OCI-LY1 (cell line): Measurements from ENCODE around the gene IMMP2L.
"Not testable (repeated sequence)": the region's sequence is repeated elsewhere in the genome, so short reads cannot be mapped to it uniquely, and the experiment has no call there.

Experiments used
- H2AFZ ChIP-seq: fragments of 200-600 bp; sonication (generic), shearing (Covaris generic); 2 replicates; pipeline ENCODE4 v1.6.0; 2014; ENCODE audit warnings: antibody characterized with exemption, mild to moderate bottlenecking, low read length
- H3F3A ChIP-seq: fragments of 200-600 bp; sonication (generic), shearing (Covaris generic); 2 replicates; pipeline ENCODE4 v1.6.0; 2014; ENCODE audit warnings: mild to moderate bottlenecking, antibody characterized with exemption, low read length, moderate library complexity; ENCODE audit not compliant: insufficient read depth
- H3K27ac ChIP-seq: fragments of 200-600 bp; sonication (generic); 2 replicates; pipeline ENCODE4 v1.5.1; 2014; ENCODE audit warnings: low read length, mixed run types, mild to moderate bottlenecking, low read depth; ENCODE audit not compliant: poor library complexity, severe bottlenecking
- H3K27me3 ChIP-seq: fragments of 200-600 bp; sonication (generic); 2 replicates; pipeline ENCODE4 v1.6.0; 2014; ENCODE audit warnings: antibody characterized with exemption, mild to moderate bottlenecking, low read length, moderate library complexity; ENCODE audit not compliant: insufficient read depth
- H3K36me3 ChIP-seq: fragments of 200-600 bp; sonication (generic); 2 replicates; pipeline ENCODE4 v1.6.1; 2014; ENCODE audit warnings: mild to moderate bottlenecking, antibody characterized with exemption, low read length, moderate library complexity, mixed read lengths; ENCODE audit not compliant: insufficient read depth
- H3K4me1 ChIP-seq: fragments of 200-600 bp; sonication (generic); 2 replicates; pipeline ENCODE4 v1.5.1; 2014; ENCODE audit warnings: mild to moderate bottlenecking, low read length, moderate library complexity; ENCODE audit not compliant: insufficient read depth, severe bottlenecking
- H3K4me2 ChIP-seq: fragments of 200-600 bp; sonication (generic), shearing (Covaris generic); 2 replicates; pipeline ENCODE4 v1.6.1; 2014; ENCODE audit warnings: low read length
- H3K4me3 ChIP-seq: fragments of 200-600 bp; sonication (generic); 2 replicates; pipeline ENCODE4 v1.5.1; 2014; ENCODE audit warnings: low read length, low read depth, mild to moderate bottlenecking, mixed read lengths; ENCODE audit not compliant: poor library complexity, severe bottlenecking
- H3K79me2 ChIP-seq: fragments of 200-600 bp; shearing (Covaris generic); 2 replicates; pipeline ENCODE4 v1.6.1; 2016; ENCODE audit warnings: mixed run types, low read length, mixed read lengths; ENCODE audit not compliant: insufficient read depth
- H3K9ac ChIP-seq: fragments of 200-600 bp; sonication (generic), shearing (Covaris generic); 2 replicates; pipeline ENCODE4 v1.6.1; 2014; ENCODE audit warnings: mild to moderate bottlenecking, low read length, mixed read lengths
- H3K9me2 ChIP-seq: fragments of 200-600 bp; sonication (generic), shearing (Covaris generic); 2 replicates; pipeline ENCODE4 v1.6.1; 2014; ENCODE audit warnings: low read depth, mild to moderate bottlenecking, low read length, mixed read lengths
- H3K9me3 ChIP-seq: fragments of 200-600 bp; shearing (Covaris generic); 2 replicates; pipeline ENCODE4 v1.6.1; 2014; ENCODE audit warnings: low read length, mixed read lengths
- H4K20me1 ChIP-seq: fragments of 200-600 bp; sonication (generic), shearing (Covaris generic); 2 replicates; pipeline ENCODE4 v1.6.0; 2016; ENCODE audit warnings: mild to moderate bottlenecking, low read length; ENCODE audit not compliant: insufficient read depth
- EZH2 ChIP-seq: fragments of 200-600 bp; sonication (generic), shearing (Covaris generic); IDR thresholded peaks from 2 replicates; pipeline ENCODE4 v1.8.0; 2017; ENCODE audit warnings: borderline replicate concordance, mixed run types, mild to moderate bottlenecking, antibody characterized with exemption, low read length, moderate library complexity, mixed read lengths
- TF ChIP-seq, protein P1 (sequence below): fragments of 200-600 bp; sonication (generic), shearing (Covaris generic); IDR thresholded peaks from 2 replicates; pipeline ENCODE4 v1.5.1; 2017; ENCODE audit warnings: mild to moderate bottlenecking, antibody characterized with exemption, low read length, moderate library complexity, mixed read lengths

The IMMP2L gene

DNA sequence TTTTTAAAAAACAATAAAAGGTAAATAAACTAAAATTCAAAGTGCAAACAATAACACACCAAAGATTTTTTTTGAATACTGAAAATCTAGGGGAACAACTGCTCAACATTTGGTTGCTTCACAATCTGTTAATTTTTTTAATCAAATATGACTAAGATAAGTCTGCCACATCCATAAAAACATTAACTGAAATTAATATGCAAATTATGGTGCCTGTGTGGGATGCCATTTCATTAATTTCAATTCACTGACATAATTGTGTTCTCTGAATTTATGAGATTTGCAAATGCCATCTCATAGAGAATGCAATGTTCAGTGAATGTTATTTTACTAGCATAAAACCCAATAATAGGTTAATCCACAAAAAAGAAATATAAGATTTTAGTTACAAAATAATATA, 237.5 kb downstream of the IMMP2L start:
- Histone ChIP-seq H2AFZ (no peak overlapping the region), H3K27ac (no peak overlapping the region), H3K27me3 (no peaks in the 10 kb centered on the region), H3K9ac (no peak overlapping the region), H3K36me3 (no peaks in the 10 kb centered on the region), H3F3A (no peaks in the 10 kb centered on the region), H3K79me2 (no peaks in the 10 kb centered on the region), H4K20me1 (no peaks in the 10 kb centered on the region), H3K9me2 (no peaks in the 10 kb centered on the region), H3K4me1 (no peaks in the 10 kb centered on the region), H3K9me3 (no peaks in the 10 kb centered on the region), H3K4me3 (no peak overlapping the region), H3K4me2 (no peak overlapping the region)
- TF ChIP-seq EZH2, result no peak
- TF ChIP-seq, protein P1, sequence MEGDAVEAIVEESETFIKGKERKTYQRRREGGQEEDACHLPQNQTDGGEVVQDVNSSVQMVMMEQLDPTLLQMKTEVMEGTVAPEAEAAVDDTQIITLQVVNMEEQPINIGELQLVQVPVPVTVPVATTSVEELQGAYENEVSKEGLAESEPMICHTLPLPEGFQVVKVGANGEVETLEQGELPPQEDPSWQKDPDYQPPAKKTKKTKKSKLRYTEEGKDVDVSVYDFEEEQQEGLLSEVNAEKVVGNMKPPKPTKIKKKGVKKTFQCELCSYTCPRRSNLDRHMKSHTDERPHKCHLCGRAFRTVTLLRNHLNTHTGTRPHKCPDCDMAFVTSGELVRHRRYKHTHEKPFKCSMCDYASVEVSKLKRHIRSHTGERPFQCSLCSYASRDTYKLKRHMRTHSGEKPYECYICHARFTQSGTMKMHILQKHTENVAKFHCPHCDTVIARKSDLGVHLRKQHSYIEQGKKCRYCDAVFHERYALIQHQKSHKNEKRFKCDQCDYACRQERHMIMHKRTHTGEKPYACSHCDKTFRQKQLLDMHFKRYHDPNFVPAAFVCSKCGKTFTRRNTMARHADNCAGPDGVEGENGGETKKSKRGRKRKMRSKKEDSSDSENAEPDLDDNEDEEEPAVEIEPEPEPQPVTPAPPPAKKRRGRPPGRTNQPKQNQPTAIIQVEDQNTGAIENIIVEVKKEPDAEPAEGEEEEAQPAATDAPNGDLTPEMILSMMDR, result no peak

DNA sequence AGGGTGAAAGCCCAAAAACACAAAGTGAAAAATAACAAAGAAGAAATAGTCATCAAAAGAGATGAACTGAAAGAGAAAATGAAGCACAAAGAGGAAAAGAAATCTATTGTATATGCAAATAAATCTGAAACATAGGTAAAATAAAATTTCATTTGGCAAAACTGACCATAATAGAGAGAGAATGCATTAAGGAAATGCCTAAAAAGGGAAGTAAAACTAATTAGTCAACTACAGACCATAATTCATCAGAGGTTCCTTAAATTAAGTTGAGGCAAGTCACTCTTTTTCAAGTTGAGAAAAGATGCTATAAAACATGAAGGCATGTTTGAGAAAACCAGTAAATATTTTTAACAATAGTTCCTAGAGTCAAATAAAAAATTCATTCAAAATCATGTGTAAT, 238.1 kb downstream of the IMMP2L start:
- TF ChIP-seq, protein P1, result no peak
- no peak for TF ChIP-seq EZH2
- H3K27ac ChIP-seq, result no peak overlapping the region
- no peaks in the 10 kb centered on the region for H3K9me3 ChIP-seq
- no peaks in the 10 kb centered on the region for H3F3A ChIP-seq
- no peak overlapping the region for H3K4me2 ChIP-seq
- H3K4me1 ChIP-seq, result no peaks in the 10 kb centered on the region
- H3K4me3 ChIP-seq, result no peak overlapping the region
- H3K27me3 ChIP-seq, result no peaks in the 10 kb centered on the region
- no peaks in the 10 kb centered on the region for H3K36me3 ChIP-seq
- H3K9me2 ChIP-seq, result no peaks in the 10 kb centered on the region
- H4K20me1 ChIP-seq, result no peaks in the 10 kb centered on the region
- H3K79me2 ChIP-seq, result no peaks in the 10 kb centered on the region
- no peak overlapping the region for H2AFZ ChIP-seq
- no peak overlapping the region for H3K9ac ChIP-seq

DNA sequence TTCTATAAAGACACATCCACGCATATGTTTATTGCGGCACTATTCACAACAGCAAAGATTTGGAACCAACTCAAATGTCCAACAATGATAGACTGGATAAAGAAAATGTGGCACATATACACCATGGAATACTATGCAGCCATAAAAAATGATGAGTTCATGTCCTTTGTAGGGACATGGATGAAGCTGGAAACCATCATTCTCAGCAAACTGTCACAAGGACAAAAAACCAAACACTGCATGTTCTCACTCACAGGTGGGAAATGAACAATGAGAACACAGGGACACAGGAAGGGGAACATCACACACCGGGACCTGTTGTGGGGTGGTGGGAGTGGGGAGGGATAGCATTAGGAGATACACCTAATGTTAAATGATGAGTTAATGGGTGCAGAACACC, 238.6 kb downstream of the IMMP2L start:
- not testable (repeated sequence) for H3F3A ChIP-seq, H3K4me2 ChIP-seq, H3K9me3 ChIP-seq, H3K79me2 ChIP-seq, H3K36me3 ChIP-seq, H2AFZ ChIP-seq, H3K4me1 ChIP-seq, H3K4me3 ChIP-seq, H3K27ac ChIP-seq, H4K20me1 ChIP-seq, H3K9ac ChIP-seq, H3K9me2 ChIP-seq, H3K27me3 ChIP-seq

DNA sequence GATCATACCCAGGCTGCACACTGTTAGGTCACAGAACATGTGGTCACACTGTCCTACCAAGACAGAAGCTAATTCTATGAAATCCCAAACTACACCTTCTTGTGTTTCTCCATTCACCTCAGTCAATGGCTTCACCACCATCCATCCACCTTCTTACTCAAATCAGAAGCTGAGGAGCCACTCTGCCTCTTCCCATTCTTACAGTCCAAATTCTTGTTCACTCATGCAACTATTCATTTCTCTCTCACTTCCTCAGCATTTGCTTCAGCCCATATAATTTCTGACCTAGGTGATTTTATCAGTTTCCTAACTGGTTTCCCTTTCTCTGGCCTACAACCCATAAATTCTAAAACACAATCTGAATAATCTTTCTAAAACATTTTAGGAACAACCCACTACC, 242.2 kb downstream of the IMMP2L start:
- no peaks in the 10 kb centered on the region for H3K4me1 ChIP-seq
- H3K4me3 ChIP-seq, result no peak overlapping the region
- H3F3A ChIP-seq, result no peaks in the 10 kb centered on the region
- no peak overlapping the region for H3K27ac ChIP-seq
- no peaks in the 10 kb centered on the region for H3K79me2 ChIP-seq
- H3K9me2 ChIP-seq, result no peaks in the 10 kb centered on the region
- H3K9ac ChIP-seq, result no peak overlapping the region
- H2AFZ ChIP-seq, result no peak overlapping the region
- H3K27me3 ChIP-seq, result no peaks in the 10 kb centered on the region
- no peaks in the 10 kb centered on the region for H4K20me1 ChIP-seq
- TF ChIP-seq, protein P1, result no peak
- no peaks in the 10 kb centered on the region for H3K9me3 ChIP-seq
- H3K36me3 ChIP-seq, result no peaks in the 10 kb centered on the region
- H3K4me2 ChIP-seq, result no peak overlapping the region
